VCaP (cell line): ENCODE data around the gene IFT88.

ENCODE experiments used
- H3K27ac ChIP-seq: fragments of 450-650 bp; 2 replicates; pipeline ENCODE4 v1.5.1; 2017
- TF ChIP-seq, protein P1 (sequence below): fragments of 450-650 bp; conservative IDR thresholded peaks from 2 replicates; pipeline ENCODE4 v1.5.1; 2017; ENCODE audit warnings: mild to moderate bottlenecking, moderate library complexity

Gene IFT88

DNA sequence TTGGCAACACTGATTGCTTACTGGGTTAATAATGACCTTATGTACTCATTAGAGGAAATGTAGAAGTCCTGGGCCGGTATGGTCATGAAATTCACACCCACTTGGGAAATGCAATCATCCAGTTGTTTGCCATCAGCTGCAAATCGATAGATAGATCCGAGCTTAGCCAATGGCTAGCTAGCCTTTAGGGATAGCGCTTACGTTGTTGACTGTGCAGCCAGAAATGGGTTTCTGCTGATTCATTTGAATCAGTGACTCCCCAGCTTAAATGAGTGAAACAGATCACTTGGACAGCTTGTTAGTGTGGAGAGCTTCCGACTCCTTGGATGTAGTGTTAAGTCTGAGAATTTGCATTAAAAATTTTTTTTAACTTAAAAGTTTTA lies 148.4 kb downstream of the IFT88 start:
- TF ChIP-seq, protein P1, sequence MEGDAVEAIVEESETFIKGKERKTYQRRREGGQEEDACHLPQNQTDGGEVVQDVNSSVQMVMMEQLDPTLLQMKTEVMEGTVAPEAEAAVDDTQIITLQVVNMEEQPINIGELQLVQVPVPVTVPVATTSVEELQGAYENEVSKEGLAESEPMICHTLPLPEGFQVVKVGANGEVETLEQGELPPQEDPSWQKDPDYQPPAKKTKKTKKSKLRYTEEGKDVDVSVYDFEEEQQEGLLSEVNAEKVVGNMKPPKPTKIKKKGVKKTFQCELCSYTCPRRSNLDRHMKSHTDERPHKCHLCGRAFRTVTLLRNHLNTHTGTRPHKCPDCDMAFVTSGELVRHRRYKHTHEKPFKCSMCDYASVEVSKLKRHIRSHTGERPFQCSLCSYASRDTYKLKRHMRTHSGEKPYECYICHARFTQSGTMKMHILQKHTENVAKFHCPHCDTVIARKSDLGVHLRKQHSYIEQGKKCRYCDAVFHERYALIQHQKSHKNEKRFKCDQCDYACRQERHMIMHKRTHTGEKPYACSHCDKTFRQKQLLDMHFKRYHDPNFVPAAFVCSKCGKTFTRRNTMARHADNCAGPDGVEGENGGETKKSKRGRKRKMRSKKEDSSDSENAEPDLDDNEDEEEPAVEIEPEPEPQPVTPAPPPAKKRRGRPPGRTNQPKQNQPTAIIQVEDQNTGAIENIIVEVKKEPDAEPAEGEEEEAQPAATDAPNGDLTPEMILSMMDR: no peak

DNA sequence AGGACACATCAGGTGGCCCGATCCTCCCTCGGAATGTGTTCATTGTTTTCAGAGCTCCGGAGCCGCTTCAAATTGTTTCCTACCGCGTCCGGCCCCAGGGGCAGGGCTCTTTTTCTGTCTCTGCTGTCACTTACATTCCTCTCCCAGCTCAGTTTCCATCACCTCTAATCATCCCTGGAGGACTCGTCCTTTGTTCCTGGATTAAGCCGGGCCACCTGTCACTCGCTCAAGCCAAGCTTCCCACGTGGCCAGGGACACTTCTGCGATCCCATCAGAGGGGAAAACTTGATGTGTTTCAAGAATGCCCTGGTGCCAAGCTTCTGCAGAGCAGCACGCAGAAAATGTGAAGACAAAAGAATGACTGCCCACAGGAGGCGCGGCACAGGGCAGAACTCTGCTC lies 150.0 kb downstream of the IFT88 start:
- TF ChIP-seq, protein P1: no peak
- H3K27ac ChIP-seq: no peak overlapping the region

More for the DNA sequence above, 148.4 kb downstream of the IFT88 start:
- no peak overlapping the region for H3K27ac ChIP-seq

DNA sequence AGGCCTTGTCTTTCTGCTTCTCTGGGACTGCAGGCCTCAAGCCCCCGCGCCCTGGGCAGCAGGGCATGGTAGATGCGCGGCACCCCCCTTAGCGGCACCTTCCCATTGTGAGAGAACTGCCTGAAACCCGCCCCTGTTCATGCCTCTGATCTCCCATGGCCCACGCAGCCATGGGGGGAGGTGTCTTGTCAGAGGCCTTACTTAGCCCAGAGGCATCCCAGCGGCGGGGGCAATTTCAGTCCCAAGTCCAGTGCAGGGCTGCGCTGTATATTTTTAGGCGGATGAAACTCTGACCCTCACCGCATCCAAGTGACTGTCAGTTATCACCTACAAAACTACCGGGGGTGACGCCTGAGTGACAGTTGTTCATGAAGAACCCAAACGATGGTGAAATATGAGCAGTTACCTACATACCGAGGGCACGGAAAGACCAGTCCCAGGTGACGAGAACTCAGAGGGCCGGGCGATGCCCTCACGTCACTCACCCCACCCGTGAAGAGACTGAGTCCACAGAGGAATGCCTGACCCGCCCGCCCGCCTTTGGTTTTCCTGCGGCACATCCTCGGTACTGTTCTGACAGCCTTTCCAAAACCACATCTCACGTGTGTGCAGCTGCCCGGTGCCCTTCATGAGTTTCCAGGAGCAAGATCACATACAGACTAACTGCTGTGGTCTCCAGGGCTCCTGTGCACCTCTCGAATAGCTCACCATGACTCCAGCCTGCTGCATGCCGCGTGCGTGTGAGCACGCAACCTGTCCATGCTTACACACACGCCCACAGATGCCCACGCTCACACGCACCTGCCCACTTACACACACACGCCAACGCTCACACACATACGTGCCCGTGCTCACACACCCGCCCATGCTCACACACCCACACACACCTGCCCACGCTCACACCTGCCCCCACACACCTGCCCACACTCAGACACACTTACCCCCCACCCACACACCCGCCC lies 150.9 kb downstream of the IFT88 start:
- TF ChIP-seq, protein P1: no peak

DNA sequence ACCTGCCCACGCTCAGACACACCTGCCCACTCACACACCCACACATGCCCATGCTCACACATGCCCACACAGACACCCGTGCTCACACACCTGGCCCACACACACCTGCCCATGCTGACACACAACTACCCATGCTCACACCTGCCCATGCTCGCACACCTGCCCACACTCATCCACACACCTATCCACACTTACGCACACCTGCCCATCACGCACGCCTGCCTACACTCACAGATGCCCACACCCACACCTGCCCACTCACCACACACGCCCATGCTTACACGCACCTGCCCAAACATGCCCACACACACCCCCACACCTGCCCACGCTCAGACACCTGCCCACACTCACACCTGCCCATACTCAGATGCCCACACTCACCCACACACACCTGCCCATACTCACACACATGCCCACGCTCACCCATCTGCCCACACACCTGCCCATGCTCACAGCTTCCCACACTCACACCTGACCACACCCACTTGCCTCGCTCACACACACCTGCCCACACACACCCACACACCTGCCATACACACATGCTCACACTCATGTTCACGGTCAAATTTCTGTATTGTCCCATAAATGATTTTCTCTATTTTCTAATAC lies 152.1 kb downstream of the IFT88 start:
- no peak overlapping the region for H3K27ac ChIP-seq
- TF ChIP-seq, protein P1: no peak

More for the DNA sequence above, 150.9 kb downstream of the IFT88 start:
- no peak overlapping the region for H3K27ac ChIP-seq

DNA sequence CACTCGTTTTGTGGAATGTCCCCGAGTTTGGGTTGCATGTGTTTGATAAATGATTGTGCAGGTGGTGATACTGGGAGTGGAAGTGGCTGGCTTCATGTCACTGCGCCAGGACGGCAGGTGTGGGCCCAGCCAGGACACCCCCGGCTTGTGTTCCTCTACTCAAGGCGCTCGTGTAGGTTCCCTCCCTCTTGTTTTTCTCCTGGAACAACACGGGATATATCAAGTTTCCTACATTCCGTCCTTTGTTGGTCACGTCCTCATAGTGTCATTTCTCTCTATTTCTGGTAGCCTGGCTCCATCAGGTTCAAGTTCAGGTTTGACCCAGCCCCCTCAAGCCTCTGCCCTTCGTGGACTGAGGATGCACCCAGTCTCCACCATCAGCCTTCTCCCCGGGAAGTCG lies 152.8 kb downstream of the IFT88 start:
- no peak overlapping the region for H3K27ac ChIP-seq
- TF ChIP-seq, protein P1: no peak

DNA sequence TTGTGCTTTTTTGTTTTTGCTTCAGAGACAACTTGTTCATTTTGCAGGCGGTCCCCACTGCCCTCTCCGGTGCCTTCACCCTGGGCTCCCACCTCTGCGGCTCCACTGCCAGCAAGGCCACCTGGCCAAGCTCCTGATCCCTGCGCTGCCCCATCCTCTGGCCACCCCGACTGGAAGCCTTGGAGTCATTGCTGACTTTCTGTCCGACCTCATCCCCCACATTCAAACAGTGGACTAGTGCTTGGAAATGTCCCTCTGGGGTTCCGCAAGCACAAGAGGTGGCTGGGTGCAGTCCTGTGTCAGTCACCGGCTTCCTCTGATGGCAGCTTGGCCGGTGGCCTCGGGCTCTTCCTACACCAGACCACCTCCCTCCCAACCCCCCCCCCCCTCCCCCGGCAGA lies 153.5 kb downstream of the IFT88 start:
- TF ChIP-seq, protein P1: no peak
- no peak overlapping the region for H3K27ac ChIP-seq

DNA sequence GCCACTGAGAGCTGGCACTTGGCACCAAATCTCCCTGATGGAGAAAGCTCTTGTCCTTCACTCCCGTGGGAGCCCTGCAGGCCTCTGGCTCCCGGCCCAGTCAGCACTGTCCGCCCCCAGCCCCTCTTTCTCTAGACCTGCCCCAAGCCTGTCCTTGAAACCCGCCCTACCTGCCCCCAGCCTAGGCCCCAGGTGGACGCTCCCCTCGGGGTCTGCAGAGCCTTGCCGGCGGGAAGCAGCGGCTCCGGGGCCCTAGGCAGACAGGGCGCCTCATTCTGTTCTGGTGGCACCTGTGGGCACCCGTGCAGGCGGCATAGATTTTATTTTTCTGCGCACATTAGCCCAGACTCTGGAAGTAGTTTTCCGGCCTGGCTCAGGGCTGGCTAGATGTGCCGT lies 154.1 kb downstream of the IFT88 start:
- TF ChIP-seq, protein P1: no peak
- no peak overlapping the region; the same call in 1 of the 2 replicates for H3K27ac ChIP-seq
